Colon (tissue), 2 donors: Measurements from ENCODE around the gene SERPING1.

ENCODE experiments used
- FAIRE-seq: peaks from 2 replicates; lab custom pipeline; 2012; peaks lifted over from hg19 to GRCh38; lab: Jason Lieb, UNC
- donor health status: control.
- donor health status: control.

The SERPING1 gene

GRCh38 chr11:57597916-57598830 is 688 bp downstream of the SERPING1 start:
- no peak for FAIRE-seq

- no peak for FAIRE-seq
Observed at GRCh38 chr11:57598831-57599155, 1.3 kb downstream of the SERPING1 start.

GRCh38 chr11:57599381-57599780 is 1.9 kb downstream of the SERPING1 start:
- no peak for FAIRE-seq

- no peak for FAIRE-seq
Observed at GRCh38 chr11:57601297-57601696, 3.8 kb downstream of the SERPING1 start.

GRCh38 chr11:57604296-57605027 is 7.0 kb downstream of the SERPING1 start:
- FAIRE-seq: no peak

- FAIRE-seq: no peak
Observed at GRCh38 chr11:57605028-57605420, 7.5 kb downstream of the SERPING1 start.

GRCh38 chr11:57610170-57610569 is 12.7 kb downstream of the SERPING1 start:
- FAIRE-seq: no peak

- FAIRE-seq: no peak
Observed at GRCh38 chr11:57614234-57614772, 16.8 kb downstream of the SERPING1 start.

GRCh38 chr11:57615308-57615707 is 17.8 kb downstream of the SERPING1 start:
- no peak for FAIRE-seq

- FAIRE-seq: no peak
Observed at GRCh38 chr11:57616595-57616994, 19.1 kb downstream of the SERPING1 start.

- no peak for FAIRE-seq
Observed at GRCh38 chr11:57618438-57618837, 21.0 kb downstream of the SERPING1 start.

GRCh38 chr11:57619331-57619730 is 21.8 kb downstream of the SERPING1 start:
- no peak for FAIRE-seq

GRCh38 chr11:57620467-57620866 is 23.0 kb downstream of the SERPING1 start:
- FAIRE-seq: no peak

- FAIRE-seq: no peak
Observed at GRCh38 chr11:57622263-57622662, 24.8 kb downstream of the SERPING1 start.

GRCh38 chr11:57624864-57625263 is 27.4 kb downstream of the SERPING1 start:
- no peak for FAIRE-seq

- no peak for FAIRE-seq
Observed at GRCh38 chr11:57626895-57627294, 29.4 kb downstream of the SERPING1 start.

- FAIRE-seq: no peak
Observed at GRCh38 chr11:57630171-57630570, 32.7 kb downstream of the SERPING1 start.

GRCh38 chr11:57632116-57632515 is 34.6 kb downstream of the SERPING1 start:
- no peak for FAIRE-seq

- FAIRE-seq: no peak
Observed at GRCh38 chr11:57633394-57634070, 36.0 kb downstream of the SERPING1 start.

- FAIRE-seq: no peak
Observed at GRCh38 chr11:57634311-57634710, 36.8 kb downstream of the SERPING1 start.

- FAIRE-seq: no peak
Observed at GRCh38 chr11:57635246-57635645, 37.8 kb downstream of the SERPING1 start.

GRCh38 chr11:57637626-57638004 is 40.1 kb downstream of the SERPING1 start:
- FAIRE-seq: no peak
